Activated naive CD8-positive, alpha-beta T cell treated with anti-CD3 and anti-CD28 coated beads, Interleukin-2, amount 50 U/mL, for 24 hours (primary cell): ENCODE data around the gene GPX2.
"Not testable (repeated sequence)": the region's sequence is repeated elsewhere in the genome, so short reads cannot be mapped to it uniquely, and the experiment has no call there.

ENCODE experiments used
- ATAC-seq: fragments of 150-1000 bp; cut with Tn5 transposase; one replicate; pipeline ENCODE4 v1.10.0; 2021
- DNase-seq: peaks from one replicate; pipeline ENCODE4 v3.0.0; 2021
- H3K27ac Mint-ChIP-seq: one replicate; pipeline ENCODE4 v1.8.0; 2021; ENCODE audit warnings: mild to moderate bottlenecking, mixed read lengths
- H3K27me3 Mint-ChIP-seq: one replicate; pipeline ENCODE4 v1.8.0; 2021; ENCODE audit warnings: mixed read lengths
- H3K36me3 Mint-ChIP-seq: one replicate; pipeline ENCODE4 v1.8.0; 2021; ENCODE audit warnings: low read depth, mixed read lengths
- H3K4me1 Mint-ChIP-seq: one replicate; pipeline ENCODE4 v1.8.0; 2021; ENCODE audit warnings: mixed read lengths
- H3K4me3 Mint-ChIP-seq: one replicate; pipeline ENCODE4 v1.8.0; 2021; ENCODE audit warnings: mild to moderate bottlenecking, moderate library complexity, mixed read lengths
- H3K9me3 Mint-ChIP-seq: one replicate; pipeline ENCODE4 v1.8.0; 2021; ENCODE audit warnings: mixed read lengths

GPX2 gene

GRCh38 chr14:64918216-64918615 is 24.3 kb downstream of the GPX2 start:
- ATAC-seq, result no peak
- Mint-ChIP-seq H3K27me3 (no peaks in the 10 kb centered on the region), H3K4me3 (no peak overlapping the region)

GRCh38 chr14:64915797-64916196 is 26.7 kb downstream of the GPX2 start:
- Mint-ChIP-seq H3K4me1 (peaks cover 64% of the 10 kb centered on the region), H3K27ac (peak overlapping the region; percentile 94), H3K36me3 (peaks cover 25% of the 10 kb centered on the region), H3K9me3 (no peaks in the 10 kb centered on the region), H3K27me3 (no peaks in the 10 kb centered on the region), H3K4me3 (peak overlapping the region; percentile 88)
- DNase-seq (no peak), ATAC-seq (no peak)

More at GRCh38 chr14:64918216-64918615, 24.3 kb downstream of the GPX2 start:
- Mint-ChIP-seq H3K9me3 (no peaks in the 10 kb centered on the region), H3K4me1 (peaks cover 66% of the 10 kb centered on the region), H3K36me3 (peaks cover 29% of the 10 kb centered on the region), H3K27ac (peak overlapping the region; percentile 14)
- no peak for DNase-seq

- no peaks in the 10 kb centered on the region for H3K9me3 Mint-ChIP-seq
- peak overlapping the region; percentile 88 for H3K4me3 Mint-ChIP-seq
- H3K27me3 Mint-ChIP-seq, result no peaks in the 10 kb centered on the region
- H3K36me3 Mint-ChIP-seq, result peaks cover 23% of the 10 kb centered on the region
- peak overlapping the region; percentile 94 for H3K27ac Mint-ChIP-seq
- ATAC-seq, result no peak
- no peak for DNase-seq
- H3K4me1 Mint-ChIP-seq, result peaks cover 57% of the 10 kb centered on the region
Measured at GRCh38 chr14:64915029-64915424, 27.5 kb downstream of the GPX2 start.

- Mint-ChIP-seq H3K27ac (peak within 1 kb of the TSS; percentile 94), H3K4me3 (peak within 1 kb of the TSS; percentile 88), H3K9me3 (no peaks in the 10 kb centered on the region), H3K36me3 (peaks cover 23% of the 10 kb centered on the region), H3K27me3 (no peaks in the 10 kb centered on the region), H3K4me1 (peaks cover 56% of the 10 kb centered on the region)
- ATAC-seq (peak; percentile 99), DNase-seq (peak; percentile 97)
Measured at GRCh38 chr14:64914237-64915028, 28.1 kb downstream of the GPX2 start, which contains the start of gene CHURC1. Gene CHURC1, plus strand, starts transcription at chr14:64914455. Its CDS starts 41 bp downstream, at chr14:64914496.

GRCh38 chr14:64913477-64913876 is 29.1 kb downstream of the GPX2 start:
- H3K9me3 Mint-ChIP-seq, DNase-seq, H3K27ac Mint-ChIP-seq, H3K27me3 Mint-ChIP-seq, ATAC-seq: not testable (repeated sequence)
- Mint-ChIP-seq H3K36me3 (peaks cover 23% of the 10 kb centered on the region), H3K4me3 (peak overlapping the region; percentile 88), H3K4me1 (peaks cover 50% of the 10 kb centered on the region)

GRCh38 chr14:64912261-64912660 is 30.3 kb downstream of the GPX2 start:
- no peaks in the 10 kb centered on the region for H3K9me3 Mint-ChIP-seq
- DNase-seq (no peak), ATAC-seq (no peak)
- H3K36me3 Mint-ChIP-seq, result peaks cover 17% of the 10 kb centered on the region
- peaks cover 38% of the 10 kb centered on the region for H3K4me1 Mint-ChIP-seq
- H3K27me3 Mint-ChIP-seq, result no peaks in the 10 kb centered on the region
- no peak overlapping the region for H3K4me3 Mint-ChIP-seq
- no peak overlapping the region for H3K27ac Mint-ChIP-seq

GRCh38 chr14:64910847-64911495 is 31.6 kb downstream of the GPX2 start:
- H3K36me3 Mint-ChIP-seq, result peaks cover 8% of the 10 kb centered on the region
- no peak overlapping the region for H3K27ac Mint-ChIP-seq
- H3K27me3 Mint-ChIP-seq, result peaks cover 3% of the 10 kb centered on the region
- no peak overlapping the region for H3K4me3 Mint-ChIP-seq
- peaks cover 33% of the 10 kb centered on the region for H3K4me1 Mint-ChIP-seq
- H3K9me3 Mint-ChIP-seq, result no peaks in the 10 kb centered on the region
- ATAC-seq (no peak), DNase-seq (no peak)

GRCh38 chr14:64906022-64906421 is 36.5 kb downstream of the GPX2 start:
- no peaks in the 10 kb centered on the region for H3K36me3 Mint-ChIP-seq
- ATAC-seq, result no peak
- H3K27me3 Mint-ChIP-seq, result peaks cover 7% of the 10 kb centered on the region
- DNase-seq, result no peak
- no peak overlapping the region for H3K4me3 Mint-ChIP-seq
- no peaks in the 10 kb centered on the region for H3K9me3 Mint-ChIP-seq
- peaks cover 7% of the 10 kb centered on the region for H3K4me1 Mint-ChIP-seq
- H3K27ac Mint-ChIP-seq, result no peak overlapping the region

GRCh38 chr14:64899958-64900357 is 42.6 kb downstream of the GPX2 start:
- Mint-ChIP-seq H3K27ac (no peak overlapping the region), H3K4me3 (no peak overlapping the region), H3K27me3 (peaks cover 10% of the 10 kb centered on the region), H3K36me3 (no peaks in the 10 kb centered on the region), H3K4me1 (no peaks in the 10 kb centered on the region), H3K9me3 (no peaks in the 10 kb centered on the region)
- DNase-seq (no peak), ATAC-seq (no peak)

GRCh38 chr14:64891839-64892375 is 50.6 kb downstream of the GPX2 start:
- DNase-seq (no peak), ATAC-seq (peak; percentile 80)
- Mint-ChIP-seq H3K4me3 (no peak overlapping the region), H3K27ac (no peak overlapping the region), H3K36me3 (no peaks in the 10 kb centered on the region), H3K9me3 (no peaks in the 10 kb centered on the region), H3K27me3 (peaks cover 7% of the 10 kb centered on the region), H3K4me1 (no peaks in the 10 kb centered on the region)

- H3K36me3 Mint-ChIP-seq, result no peaks in the 10 kb centered on the region
- no peaks in the 10 kb centered on the region for H3K4me1 Mint-ChIP-seq
- H3K9me3 Mint-ChIP-seq, result no peaks in the 10 kb centered on the region
- H3K27ac Mint-ChIP-seq, result no peak overlapping the region
- H3K4me3 Mint-ChIP-seq, result no peak overlapping the region
- peaks cover 7% of the 10 kb centered on the region for H3K27me3 Mint-ChIP-seq
- ATAC-seq (no peak), DNase-seq (no peak)
Measured at GRCh38 chr14:64891173-64891838, 51.2 kb downstream of the GPX2 start.

GRCh38 chr14:64889352-64889751 is 53.2 kb downstream of the GPX2 start:
- no peak for ATAC-seq

More at GRCh38 chr14:64889352-64889751, 53.2 kb downstream of the GPX2 start:
- no peak for DNase-seq
- Mint-ChIP-seq H3K36me3 (no peaks in the 10 kb centered on the region), H3K27me3 (peaks cover 10% of the 10 kb centered on the region), H3K4me1 (no peaks in the 10 kb centered on the region), H3K4me3 (no peak overlapping the region), H3K9me3 (no peaks in the 10 kb centered on the region), H3K27ac (no peak overlapping the region)
